ENCODE results near the gene GAS7. TPM values are rescaled to one million over a fixed set of nuclear protein-coding genes. Genes with fewer than 3 reads are reported as not detected.

Gene GAS7
- total RNA-seq, 3 donors from 2014 or later (not counting 1 experiment from before 2014, with no cell fraction given): 70.7 to 89.1 (median 84.8) TPM

- Histone ChIP-seq H3K27ac (ENCODE audit: low read length) (no peak overlapping the region), H3K4me1 (ENCODE audit: control insufficient read depth, insufficient read depth, low read length) (no peaks in the 10 kb centered on the region), H3K9me3 (ENCODE audit: control insufficient read depth, insufficient read depth, low read length) (no peaks in the 10 kb centered on the region), H3K36me3 (ENCODE audit: control insufficient read depth, insufficient read depth, low read length) (peaks cover 62% of the 10 kb centered on the region), H3K27me3 (ENCODE audit: control insufficient read depth, insufficient read depth, low read length) (no peaks in the 10 kb centered on the region), H3K4me3 (ENCODE audit: low read length) (no peak overlapping the region)
- Mint-ChIP-seq H3K36me3 (no peaks in the 10 kb centered on the region), H3K9me3 (no peaks in the 10 kb centered on the region), H3K27ac (peak overlapping the region in 1 of 2 donors; percentile 25), H3K4me3 (no peak overlapping the region), H3K4me1 (no peaks in the 10 kb centered on the region), H3K27me3 (ENCODE audit: low read depth in 2 of 2) (no peaks in the 10 kb centered on the region)
- ATAC-seq (no peak), DNase-seq (no peak)
- intact Hi-C loops (cut with micrococcal nuclease): no loop called here
- no peak for TF ChIP-seq CTCF (IDR thresholded peaks at IDR 0.05)
- 95% methylated on average over 9 of the region's 9 CpGs for WGBS (ENCODE audit: insufficient coverage)
Observed at GRCh38 chr17:9943343-9943742, 255.1 kb downstream of the GAS7 start.

- ATAC-seq (no peak), DNase-seq (no peak)
- H3K27ac ChIP-seq (ENCODE audit: low read length): no peak overlapping the region
- H3K4me3 Mint-ChIP-seq: no peak overlapping the region
- no peaks in the 10 kb centered on the region for H3K27me3 ChIP-seq (ENCODE audit: control insufficient read depth, insufficient read depth, low read length)
- no peak overlapping the region for H3K27ac Mint-ChIP-seq
- no peaks in the 10 kb centered on the region for H3K9me3 Mint-ChIP-seq
- WGBS (ENCODE audit: insufficient coverage): 69% methylated on average over 13 of the region's 13 CpGs
- H3K4me1 ChIP-seq (ENCODE audit: control insufficient read depth, insufficient read depth, low read length): no peaks in the 10 kb centered on the region
- intact Hi-C loops (cut with micrococcal nuclease): no loop called here
- TF ChIP-seq CTCF (IDR thresholded peaks at IDR 0.05): no peak
- peaks cover 62% of the 10 kb centered on the region for H3K36me3 ChIP-seq (ENCODE audit: control insufficient read depth, insufficient read depth, low read length)
- H3K36me3 Mint-ChIP-seq: no peaks in the 10 kb centered on the region
- H3K4me3 ChIP-seq (ENCODE audit: low read length): no peak overlapping the region
- H3K27me3 Mint-ChIP-seq (ENCODE audit: low read depth in 2 of 2): no peaks in the 10 kb centered on the region
- no peaks in the 10 kb centered on the region for H3K9me3 ChIP-seq (ENCODE audit: control insufficient read depth, insufficient read depth, low read length)
- H3K4me1 Mint-ChIP-seq: no peaks in the 10 kb centered on the region
Observed at GRCh38 chr17:9942885-9943284, 255.5 kb downstream of the GAS7 start.

- Mint-ChIP-seq H3K36me3 (no peaks in the 10 kb centered on the region), H3K27ac (no peak overlapping the region), H3K4me3 (no peak overlapping the region), H3K27me3 (ENCODE audit: low read depth in 2 of 2) (no peaks in the 10 kb centered on the region), H3K4me1 (no peaks in the 10 kb centered on the region), H3K9me3 (no peaks in the 10 kb centered on the region)
- no peaks in the 10 kb centered on the region for H3K9me3 ChIP-seq (ENCODE audit: control insufficient read depth, insufficient read depth, low read length)
- no peaks in the 10 kb centered on the region for H3K27me3 ChIP-seq (ENCODE audit: control insufficient read depth, insufficient read depth, low read length)
- ATAC-seq (no peak), DNase-seq (no peak)
- no peak overlapping the region for H3K4me3 ChIP-seq (ENCODE audit: low read length)
- H3K4me1 ChIP-seq (ENCODE audit: control insufficient read depth, insufficient read depth, low read length): no peaks in the 10 kb centered on the region
- peaks cover 64% of the 10 kb centered on the region for H3K36me3 ChIP-seq (ENCODE audit: control insufficient read depth, insufficient read depth, low read length)
- TF ChIP-seq CTCF (IDR thresholded peaks at IDR 0.05): no peak
- intact Hi-C loops (cut with micrococcal nuclease): no loop called here
- no peak overlapping the region for H3K27ac ChIP-seq (ENCODE audit: low read length)
- 97% methylated on average over 13 of the region's 13 CpGs for WGBS (ENCODE audit: insufficient coverage)
Observed at GRCh38 chr17:9941305-9941704, 257.1 kb downstream of the GAS7 start.

GRCh38 chr17:9940841-9941240 is 257.6 kb downstream of the GAS7 start:
- no peaks in the 10 kb centered on the region for H3K9me3 ChIP-seq (ENCODE audit: control insufficient read depth, insufficient read depth, low read length)
- ATAC-seq (no peak), DNase-seq (no peak)
- peaks cover 66% of the 10 kb centered on the region for H3K36me3 ChIP-seq (ENCODE audit: control insufficient read depth, insufficient read depth, low read length)
- no peak overlapping the region for H3K4me3 Mint-ChIP-seq
- TF ChIP-seq CTCF (IDR thresholded peaks at IDR 0.05): no peak
- H3K27me3 ChIP-seq (ENCODE audit: control insufficient read depth, insufficient read depth, low read length): no peaks in the 10 kb centered on the region
- intact Hi-C loops (cut with micrococcal nuclease): no loop called here
- WGBS (ENCODE audit: insufficient coverage): 92% methylated on average over 9 of the region's 9 CpGs
- H3K4me3 ChIP-seq (ENCODE audit: low read length): no peak overlapping the region
- H3K4me1 ChIP-seq (ENCODE audit: control insufficient read depth, insufficient read depth, low read length): no peaks in the 10 kb centered on the region
- H3K36me3 Mint-ChIP-seq: no peaks in the 10 kb centered on the region
- H3K27ac Mint-ChIP-seq: no peak overlapping the region
- H3K27me3 Mint-ChIP-seq (ENCODE audit: low read depth in 2 of 2): no peaks in the 10 kb centered on the region
- H3K27ac ChIP-seq (ENCODE audit: low read length): no peak overlapping the region
- H3K9me3 Mint-ChIP-seq: no peaks in the 10 kb centered on the region
- no peaks in the 10 kb centered on the region for H3K4me1 Mint-ChIP-seq

Data from natural killer cell (primary cell).